HG02885 (cell line): Measurements from ENCODE around the gene IGF2.

Experiments used
- ATAC-seq: cut with Tn5 transposase; IDR thresholded peaks from one replicate; pipeline ENCODE4 v1.9.1; 2021; ENCODE audit warnings: mild to moderate bottlenecking; ENCODE audit not compliant: unreplicated experiment, poor library complexity

The IGF2 gene

DNA sequence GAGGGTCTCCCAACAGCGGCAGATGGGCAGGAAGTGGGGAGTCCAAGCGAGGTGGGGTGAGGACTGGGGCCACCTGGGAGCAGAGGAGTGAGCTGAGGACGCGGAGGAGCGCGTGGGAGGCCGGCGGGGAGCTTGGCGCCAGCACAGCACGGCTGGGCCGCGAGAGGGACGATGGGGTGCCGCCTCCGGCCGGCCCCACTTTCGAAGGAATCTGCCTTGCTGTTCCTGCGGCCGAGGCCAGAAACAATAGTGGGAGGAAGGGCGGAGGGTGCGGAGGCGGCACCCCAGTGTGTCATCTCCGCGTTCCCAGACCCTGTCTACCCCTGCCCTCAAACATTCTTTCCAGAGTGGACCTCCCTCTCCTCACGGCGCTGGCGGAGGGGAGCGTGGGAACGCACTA is 16.3 kb upstream of the IGF2 start:
- ATAC-seq = no peak

GRCh38 chr11:2154889-2155288 is 15.7 kb upstream of the IGF2 start:
- no peak for ATAC-seq

DNA sequence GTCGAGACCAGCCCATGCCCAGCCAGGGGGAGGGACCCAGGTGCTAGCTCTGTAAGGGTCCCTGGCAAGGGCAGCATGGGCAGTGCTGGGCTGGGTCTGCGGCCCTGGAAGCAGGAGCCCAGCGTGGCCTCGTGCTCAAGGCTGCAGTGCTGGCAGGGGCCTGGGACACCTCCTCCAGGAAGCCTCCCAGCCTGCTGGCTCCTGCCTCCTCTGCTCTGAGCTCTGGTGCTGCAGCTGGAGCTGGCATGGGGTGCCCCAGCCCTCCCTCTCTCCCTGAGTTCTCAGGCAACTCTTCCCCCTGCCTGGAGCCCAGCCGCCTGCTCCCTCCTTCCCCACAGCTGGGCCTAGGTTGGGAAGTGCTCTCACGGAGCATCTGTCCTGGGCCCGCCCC is 15.0 kb upstream of the IGF2 start:
- no peak for ATAC-seq

- no peak for ATAC-seq
Observed at GRCh38 chr11:2153581-2154194, 14.5 kb upstream of the IGF2 start.

DNA sequence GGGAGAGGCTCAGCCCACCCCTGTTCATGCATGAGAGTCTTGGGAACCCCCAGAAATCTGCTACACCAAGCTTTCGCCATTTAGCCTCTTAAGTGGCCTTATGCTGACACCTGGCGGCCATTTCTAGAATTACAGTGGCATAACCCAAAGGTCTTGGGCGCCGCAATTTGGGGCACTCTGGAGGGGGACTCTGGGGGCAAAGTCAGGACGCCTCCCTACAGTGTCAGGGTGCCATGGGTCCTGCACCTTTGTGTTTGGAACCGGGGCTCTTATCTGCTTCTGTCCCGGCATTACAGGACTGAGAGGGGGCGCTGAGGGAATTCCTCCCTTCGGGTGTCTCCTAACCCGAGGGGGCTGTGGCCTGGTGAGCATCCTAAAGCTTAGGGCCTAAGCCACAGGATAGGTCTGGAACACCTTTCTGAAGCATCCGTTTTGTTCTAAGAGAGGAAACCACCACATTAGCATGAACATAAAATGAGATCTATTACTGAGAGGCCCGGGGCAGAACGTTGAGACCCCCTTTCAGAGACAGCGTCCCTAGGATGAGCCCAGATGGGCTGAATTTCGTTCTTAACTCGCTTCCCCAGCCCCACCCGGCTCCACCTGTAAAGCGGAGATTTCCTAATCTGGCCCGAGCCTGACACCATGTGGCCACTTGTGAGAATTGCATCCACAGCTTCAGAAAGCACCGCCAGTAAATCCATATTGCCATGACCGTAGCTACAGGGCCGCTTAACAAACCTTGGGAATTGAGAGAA is 12.5 kb upstream of the IGF2 start:
- ATAC-seq = no peak

DNA sequence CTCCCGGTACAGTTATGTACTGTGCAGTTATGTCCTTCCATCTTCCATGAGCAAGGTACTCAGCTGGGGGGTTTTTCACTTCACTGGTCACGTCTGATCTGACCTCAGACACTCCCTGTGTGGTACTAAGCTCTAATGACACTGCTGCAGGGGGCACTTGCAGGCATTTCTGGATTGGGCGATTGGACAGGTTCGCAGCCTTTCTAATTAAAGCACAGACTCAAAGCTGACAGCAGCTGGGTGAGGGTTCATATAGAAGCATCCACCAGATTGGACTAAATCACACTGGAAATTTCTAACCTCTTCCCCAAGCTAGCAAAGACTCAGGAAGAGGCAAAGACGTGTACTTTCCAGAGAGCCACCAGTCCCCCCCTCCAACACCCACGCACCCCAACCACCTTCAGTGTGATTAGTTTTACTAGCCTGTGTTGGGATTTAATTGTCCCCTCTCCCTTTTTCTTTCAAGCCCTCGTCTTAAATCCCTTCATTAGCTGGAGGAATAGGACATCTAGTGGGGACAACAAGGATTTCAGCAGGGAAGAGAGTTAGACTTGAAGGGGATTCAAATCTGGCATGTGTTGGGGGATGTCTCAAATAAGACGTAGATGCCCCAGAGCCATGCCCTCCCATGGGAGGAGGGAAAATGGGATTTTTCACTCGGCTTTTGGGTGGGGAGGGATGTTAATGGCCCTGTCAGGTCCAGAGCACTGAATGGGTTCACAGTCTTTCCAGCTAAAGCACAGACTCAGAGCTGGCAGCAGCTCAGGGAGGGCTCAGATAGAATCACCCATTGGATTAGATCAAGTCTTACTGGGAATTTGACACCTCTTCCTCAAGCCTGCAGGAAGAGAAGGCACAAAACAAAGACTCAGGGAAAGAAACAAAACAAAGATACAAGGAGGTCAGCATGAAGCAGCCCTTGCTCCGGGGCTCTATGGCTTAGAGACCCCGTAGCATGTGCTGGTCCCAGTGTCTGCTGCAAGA is 11.0 kb upstream of the IGF2 start:
- no peak for ATAC-seq

DNA sequence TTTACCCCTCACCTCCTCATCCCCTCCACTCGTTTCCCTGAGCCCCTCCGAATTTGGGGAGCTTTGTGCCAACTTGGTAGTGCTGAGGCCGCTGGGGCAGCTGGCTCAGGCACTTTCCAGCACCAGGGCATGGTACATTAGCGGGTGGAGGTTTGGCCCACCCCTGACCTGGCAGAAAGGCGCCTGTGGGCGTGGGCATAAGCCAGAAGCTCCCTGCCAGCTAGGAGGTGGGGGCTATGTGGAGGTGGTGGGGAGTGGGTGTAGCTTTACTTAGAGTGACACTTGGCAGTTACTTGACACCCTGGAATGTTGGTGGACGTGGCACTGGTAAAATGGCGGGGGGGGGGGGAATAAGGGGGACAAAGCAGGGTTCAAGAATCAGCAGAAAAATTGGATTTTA is 10.3 kb upstream of the IGF2 start:
- ATAC-seq = no peak

GRCh38 chr11:2148595-2148994 is 9.4 kb upstream of the IGF2 start:
- ATAC-seq = no peak

- no peak for ATAC-seq
Observed at GRCh38 chr11:2147391-2147790, 8.2 kb upstream of the IGF2 start.

GRCh38 chr11:2146051-2146450 is 6.9 kb upstream of the IGF2 start:
- no peak for ATAC-seq

DNA sequence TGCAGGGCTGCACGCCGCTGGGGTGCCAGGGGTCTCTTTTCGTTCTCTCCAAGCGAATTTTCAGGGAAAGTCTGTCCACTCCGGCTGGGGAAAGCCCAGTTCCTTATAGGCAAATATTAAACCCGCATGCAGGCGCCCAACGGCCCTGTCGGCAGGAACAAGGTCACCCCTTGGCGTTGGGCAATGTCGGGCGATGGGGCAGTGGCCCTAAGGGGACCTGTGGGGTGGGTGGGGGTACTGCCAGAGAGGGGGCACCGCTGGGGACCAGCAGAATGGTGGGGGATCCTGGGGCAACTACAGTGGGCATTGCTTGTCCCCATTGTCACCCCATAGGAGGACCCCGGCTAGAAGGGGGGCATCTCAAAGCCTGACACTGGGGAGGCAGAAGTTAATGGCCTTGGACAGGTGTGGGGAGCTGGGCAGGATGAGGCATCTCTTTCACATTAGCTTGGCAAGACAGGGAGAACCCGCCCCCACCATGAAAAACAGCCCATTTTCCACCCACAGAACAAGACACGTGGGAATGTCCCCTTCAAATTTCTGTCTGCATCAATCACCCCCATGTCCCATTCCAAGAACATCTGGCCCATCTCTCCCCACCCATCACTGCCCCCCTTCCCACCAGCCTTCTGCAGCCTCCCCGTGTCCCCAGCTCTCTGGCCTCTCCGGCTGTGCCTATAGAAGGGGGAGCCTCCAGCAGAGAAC is 5.5 kb upstream of the IGF2 start:
- no peak for ATAC-seq

DNA sequence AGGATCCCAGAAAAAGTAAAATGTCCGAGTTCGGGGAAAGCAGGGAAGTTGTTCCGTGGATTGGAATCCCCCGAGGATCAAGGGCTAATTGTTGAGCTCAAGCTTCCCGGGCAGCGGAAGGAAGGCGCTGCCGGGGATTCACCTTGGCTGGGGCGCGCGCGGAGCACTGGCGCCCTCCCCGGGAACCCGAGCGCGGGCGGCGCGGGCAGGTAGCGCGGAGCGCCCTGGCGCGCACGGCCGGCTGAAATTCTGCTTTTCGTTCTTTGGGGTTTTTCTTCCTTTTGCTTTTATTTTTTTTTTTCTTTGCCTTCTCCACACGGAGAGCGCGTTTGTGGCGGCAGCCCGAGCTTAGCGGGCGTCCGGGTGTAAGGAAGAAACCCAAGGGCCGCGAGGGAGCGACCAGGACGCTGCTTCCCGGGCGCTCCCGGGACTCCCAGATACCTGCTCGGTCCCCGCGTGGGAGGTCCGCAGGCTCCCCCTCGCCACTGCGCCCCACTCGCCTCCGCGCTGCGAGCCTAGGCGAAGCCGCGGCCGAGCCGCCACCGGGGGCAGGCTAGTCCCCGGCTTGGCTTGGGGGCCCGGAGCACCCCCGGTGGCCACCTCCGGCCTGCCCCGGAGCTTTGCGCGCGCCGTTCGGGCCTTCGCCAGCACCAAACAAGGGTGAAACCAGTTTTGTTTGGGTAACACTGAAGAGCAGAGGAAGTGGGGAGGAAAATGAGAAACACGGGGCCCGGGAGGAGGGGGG is 4.8 kb upstream of the IGF2 start:
- ATAC-seq = no peak

DNA sequence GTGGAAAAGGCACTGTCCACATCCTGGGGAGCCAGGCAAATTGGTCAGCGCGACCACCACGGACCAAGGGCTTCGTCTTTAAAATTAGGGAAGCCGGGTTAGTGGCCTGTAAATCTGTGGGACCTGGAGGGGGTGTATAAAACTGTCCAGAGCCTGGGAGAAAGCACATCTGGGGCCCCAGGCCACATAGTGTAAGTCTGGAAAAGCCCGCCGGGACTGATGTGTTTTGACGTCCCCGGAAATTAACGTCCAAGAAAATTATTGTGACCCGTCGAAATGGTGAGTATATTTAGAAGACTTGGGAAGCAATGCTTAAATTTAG is 4.2 kb upstream of the IGF2 start:
- no peak for ATAC-seq

DNA sequence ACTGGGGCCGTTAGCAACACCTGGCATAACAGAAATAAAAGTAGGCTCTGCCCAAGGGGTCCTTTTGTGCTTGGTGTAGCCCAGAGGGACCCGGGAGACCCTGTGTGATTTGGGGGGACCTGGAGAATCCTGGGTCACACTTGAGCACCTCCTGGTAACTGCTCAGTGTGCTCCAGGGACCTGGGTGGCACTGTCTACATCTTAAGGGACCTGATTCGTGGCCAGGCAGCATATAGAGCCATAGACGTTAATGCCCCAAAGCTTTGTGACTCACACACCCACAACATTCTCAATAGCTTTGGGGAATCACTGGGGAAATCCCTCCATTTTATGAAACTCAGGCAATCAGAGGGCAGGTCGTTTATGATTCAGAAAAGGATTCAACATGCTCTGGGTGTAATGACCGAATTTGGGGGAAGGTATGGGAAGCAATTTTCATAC is 3.6 kb upstream of the IGF2 start:
- ATAC-seq = no peak

DNA sequence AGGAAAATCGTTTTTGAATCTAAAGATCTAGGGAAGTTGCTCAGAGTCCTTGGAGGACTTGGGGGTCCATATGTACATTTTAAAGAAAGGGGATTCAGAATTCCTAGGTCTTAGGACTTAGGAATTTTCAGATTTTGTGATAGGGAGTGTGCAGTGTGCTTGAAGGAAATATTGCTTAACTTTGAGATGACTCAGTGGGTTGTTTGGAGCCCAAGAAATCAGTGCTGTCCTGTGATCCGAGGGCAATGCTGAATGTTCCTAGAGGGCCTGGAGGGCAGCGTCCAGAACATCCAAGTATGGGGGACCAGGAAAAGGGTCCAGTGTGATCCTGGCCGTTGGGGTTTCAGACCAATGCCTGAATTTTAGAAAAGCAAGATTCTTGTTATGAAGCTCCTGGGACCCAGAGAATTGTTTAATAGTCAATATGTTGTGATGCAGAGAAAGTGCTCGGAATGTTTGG is 3.1 kb upstream of the IGF2 start:
- no peak for ATAC-seq

GRCh38 chr11:2140411-2141400 is 1.5 kb upstream of the IGF2 start:
- ATAC-seq = no peak

GRCh38 chr11:2139621-2140337 is 590 bp upstream of the IGF2 start:
- no peak for ATAC-seq
